Vagina (tissue), 2 donors: Measurements from ENCODE around the gene ADAMTS13. TPM values are rescaled to one million over a fixed set of nuclear protein-coding genes. Genes with fewer than 3 reads are reported as not detected.

Experiments
- DNase-seq, 2 donors: peaks; one replicate each; pipeline ENCODE4 v3.0.0-alpha.2; 2017; ENCODE audit errors: extremely low spot score in 2 of 2
- H3K27ac ChIP-seq: fragments of 200-600 bp; sonication (generic); one replicate; pipeline ENCODE4 v1.5.1; 2019
- H3K27me3 ChIP-seq: fragments of 200-600 bp; sonication (generic); one replicate; pipeline ENCODE4 v1.5.1; 2019
- H3K36me3 ChIP-seq, 2 donors: fragments of 200-600 bp; sonication (generic); one replicate each; pipeline ENCODE4 v1.5.1; 2017 to 2019
- H3K4me1 ChIP-seq: fragments of 200-600 bp; sonication (generic); one replicate; pipeline ENCODE4 v1.5.1; 2019
- H3K4me3 ChIP-seq, 2 donors: fragments of 200-600 bp; sonication (generic); 1 replicate in 1 of 2; 2 replicates in 1 of 2; pipeline ENCODE4 v1.5.1; 2016 to 2019
- H3K9me3 ChIP-seq: fragments of 200-600 bp; sonication (generic); one replicate; pipeline ENCODE4 v1.5.1; 2019
- CTCF ChIP-seq, 3 experiments: fragments of 450-650 bp in 2 of 3; fragments of 200-600 bp in 1 of 3; sonication (generic) in 1 of 3; IDR thresholded peaks; one replicate each; pipeline ENCODE4 v1.5.1; 2017 to 2019; ENCODE audit warnings: antibody characterized with exemption in 3 of 3, mild to moderate bottlenecking in 2 of 3, moderate library complexity in 2 of 3
- POLR2A ChIP-seq, 2 donors: fragments of 450-650 bp; IDR thresholded peaks; one replicate each; pipeline ENCODE4 v1.6.1; 2017; ENCODE audit warnings: antibody characterized with exemption in 2 of 2, mild to moderate bottlenecking in 2 of 2, moderate library complexity in 2 of 2
- POLR2AphosphoS5 ChIP-seq, 2 donors: sonication (generic); formaldehyde crosslinking; IDR thresholded peaks; one replicate each; pipeline ENCODE4 v1.9.0; 2017; ENCODE audit warnings: antibody characterized with exemption in 2 of 2, mild to moderate bottlenecking in 2 of 2, low read depth in 1 of 2; ENCODE audit not compliant: insufficient read depth in 1 of 2
- intact Hi-C: fragments of 100-400 bp; cut with DNase I; formaldehyde crosslinking; loops from one replicate; pipeline ENCODE4 v1.15.1; 2023
- total RNA-seq: library from RNA; depleted of rRNA; stranded (reverse); fragments of >200 nt; gene quantifications from one replicate; pipeline ENCODE4 v1.2.3, GENCODE V29; 2016

Gene ADAMTS13
- total RNA-seq, 1 donor from 2014 or later, result 2.0 TPM

GRCh38 chr9:133489253-133490190 lies 67.4 kb downstream of the ADAMTS13 start:
- Histone ChIP-seq H3K9me3 (no peaks in the 10 kb centered on the region), H3K27ac (no peak overlapping the region), H3K36me3 (no peaks in the 10 kb centered on the region), H3K4me3 (no peak overlapping the region), H3K4me1 (peaks cover 11% of the 10 kb centered on the region), H3K27me3 (no peaks in the 10 kb centered on the region)
- no peak for DNase-seq
- TF ChIP-seq CTCF (IDR thresholded peaks at IDR 0.05) (no peak), POLR2A (IDR thresholded peaks at IDR 0.05) (no peak), POLR2AphosphoS5 (IDR thresholded peaks at IDR 0.05; ENCODE audit: insufficient read depth in 1 of 2, low read depth in 1 of 2) (no peak)
- intact Hi-C loops, result no loop called here

- Histone ChIP-seq H3K9me3 (no peaks in the 10 kb centered on the region), H3K36me3 (no peaks in the 10 kb centered on the region), H3K4me1 (peaks cover 11% of the 10 kb centered on the region), H3K27me3 (no peaks in the 10 kb centered on the region), H3K4me3 (no peak overlapping the region), H3K27ac (no peak overlapping the region)
- intact Hi-C loops, result no loop called here
- DNase-seq, result no peak
- TF ChIP-seq POLR2AphosphoS5 (IDR thresholded peaks at IDR 0.05; ENCODE audit: insufficient read depth in 1 of 2, low read depth in 1 of 2) (no peak), CTCF (IDR thresholded peaks at IDR 0.05) (no peak), POLR2A (IDR thresholded peaks at IDR 0.05) (no peak)
Observed at GRCh38 chr9:133490201-133490681, 68.1 kb downstream of the ADAMTS13 start.

GRCh38 chr9:133490865-133491655 lies 68.9 kb downstream of the ADAMTS13 start:
- H3K9me3 ChIP-seq, result no peaks in the 10 kb centered on the region
- no peak overlapping the region for H3K27ac ChIP-seq
- no peak for DNase-seq
- intact Hi-C loops, result no loop called here
- TF ChIP-seq POLR2A (IDR thresholded peaks at IDR 0.05) (no peak), CTCF (IDR thresholded peaks at IDR 0.05) (no peak), POLR2AphosphoS5 (IDR thresholded peaks at IDR 0.05; ENCODE audit: insufficient read depth in 1 of 2, low read depth in 1 of 2) (no peak)
- no peak overlapping the region for H3K4me3 ChIP-seq
- peaks cover 11% of the 10 kb centered on the region for H3K4me1 ChIP-seq
- no peaks in the 10 kb centered on the region for H3K27me3 ChIP-seq
- H3K36me3 ChIP-seq, result no peaks in the 10 kb centered on the region

- no peak overlapping the region for H3K27ac ChIP-seq
- intact Hi-C loops, result no loop called here
- H3K9me3 ChIP-seq, result no peaks in the 10 kb centered on the region
- no peak for DNase-seq
- H3K36me3 ChIP-seq, result no peaks in the 10 kb centered on the region
- H3K4me1 ChIP-seq, result peaks cover 11% of the 10 kb centered on the region
- no peak for TF ChIP-seq POLR2AphosphoS5 (IDR thresholded peaks at IDR 0.05; ENCODE audit: insufficient read depth in 1 of 2, low read depth in 1 of 2)
- no peak for TF ChIP-seq CTCF (IDR thresholded peaks at IDR 0.05)
- TF ChIP-seq POLR2A (IDR thresholded peaks at IDR 0.05), result no peak
- no peak overlapping the region for H3K4me3 ChIP-seq
- no peaks in the 10 kb centered on the region for H3K27me3 ChIP-seq
Observed at GRCh38 chr9:133491656-133491925, 69.4 kb downstream of the ADAMTS13 start.
